ENCODE data around the gene RBFOX2. TPM values are rescaled to one million over a fixed set of nuclear protein-coding genes. Genes with fewer than 3 reads are reported as not detected.

RBFOX2 gene
- total and polyA plus RNA-seq, 2 of the 13 experiments (the other 11 are each of a cell fraction or from before 2014, with no cell fraction given), result 37.3 to 40.4 TPM

DNA sequence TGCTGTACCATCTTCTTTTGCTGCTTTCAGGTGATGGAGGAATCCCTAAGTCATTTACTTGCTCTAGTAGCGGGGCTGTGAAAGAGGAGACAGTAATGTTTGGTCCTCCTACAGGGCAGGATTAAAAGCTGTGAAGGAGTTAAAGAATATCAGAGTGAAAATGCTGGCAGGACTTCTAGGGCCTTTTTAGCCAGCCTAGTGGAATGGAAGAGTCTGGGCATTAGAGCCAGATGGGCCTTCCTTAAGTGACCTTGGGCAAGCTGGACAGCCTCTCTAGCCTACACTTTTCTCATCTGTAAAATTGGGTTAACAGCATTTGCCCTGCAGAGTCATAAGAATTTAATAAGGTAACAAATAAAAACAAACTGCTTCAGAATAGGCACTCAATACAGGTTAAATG is 114.7 kb downstream of the RBFOX2 start (continued):
- TF ChIP-seq ZNF691 (CRISPR knock-in tag; IDR thresholded peaks at IDR 0.05; ENCODE audit: borderline replicate concordance, low read depth) (no peak), RFXAP (CRISPR knock-in tag; IDR thresholded peaks at IDR 0.05; ENCODE audit: borderline replicate concordance) (no peak), ZNF616 (CRISPR knock-in tag; IDR thresholded peaks at IDR 0.05; ENCODE audit: low read depth) (no peak)

- no peak for FAIRE-seq
- Histone ChIP-seq H3K9me3 (ENCODE audit: low read length) (no peaks in the 10 kb centered on the region), H3K27ac (ENCODE audit: extremely low read length, insufficient read depth, low read length) (no peak overlapping the region), H2AFZ (ENCODE audit: low read length) (no peak overlapping the region), H3K4me2 (ENCODE audit: low read depth, low read length) (no peak overlapping the region), H3K79me2 (ENCODE audit: insufficient read depth, low read length) (peaks cover 32% of the 10 kb centered on the region), H3K27me3 (ENCODE audit: control insufficient read depth in 1 of 2, insufficient read depth in 2 of 2, low read length in 2 of 2) (no peaks in the 10 kb centered on the region), H3K36me3 (replicated peaks in 1 of 2; ENCODE audit: control insufficient read depth in 1 of 2, insufficient read depth in 2 of 2, low read length in 2 of 2) (no peaks in the 10 kb centered on the region), H3K4me1 (ENCODE audit: insufficient read depth, low read length) (peaks cover 38% of the 10 kb centered on the region), H3K4me3 (replicated peaks in 1 of 3; ENCODE audit: insufficient read depth in 1 of 3, low read depth in 2 of 3, low read length in 3 of 3) (no peak overlapping the region), H3K9ac (ENCODE audit: insufficient read depth, low read depth, low read length) (no peak overlapping the region), H4K20me1 (ENCODE audit: insufficient read depth, low read length) (no peaks in the 10 kb centered on the region)
- no peak for ATAC-seq
- WGBS (ENCODE audit: low lambda C conversion rate), result 85% methylated on average over 1 of the region's 1 CpG
- intact Hi-C loops (cut with micrococcal nuclease; ENCODE audit: unreplicated experiment) (no loop called here), in situ Hi-C loops (cut with HindIII; ENCODE audit: extremely low pct_ligation_motif_present, low pct_unique_long_range_greater_than_20kb) (no loop called here)
- DNase-seq (ENCODE audit: low spot score), result no peak
- BruUV-seq (replicated peaks), result no TSS peak
- ChIA-PET CTCF (ENCODE audit: low intra/inter-chr PET ratio, low total read pairs) (no interaction called here), POLR2A (no interaction called here)
- TF ChIP-seq HDAC2 (CRISPR knock-in tag; IDR thresholded peaks at IDR 0.05) (no peak), ZNF652 (CRISPR knock-in tag; IDR thresholded peaks at IDR 0.05; ENCODE audit: borderline replicate concordance, low read depth) (peak; percentile 55; the same call in 1 of the 2 replicates), ZHX2 (IDR thresholded peaks at IDR 0.05; ENCODE audit: low read depth) (no peak), ZHX2 (CRISPR knock-in tag; IDR thresholded peaks at IDR 0.05; ENCODE audit: borderline replicate concordance) (no peak)
- TF ChIP-seq, protein P1, sequence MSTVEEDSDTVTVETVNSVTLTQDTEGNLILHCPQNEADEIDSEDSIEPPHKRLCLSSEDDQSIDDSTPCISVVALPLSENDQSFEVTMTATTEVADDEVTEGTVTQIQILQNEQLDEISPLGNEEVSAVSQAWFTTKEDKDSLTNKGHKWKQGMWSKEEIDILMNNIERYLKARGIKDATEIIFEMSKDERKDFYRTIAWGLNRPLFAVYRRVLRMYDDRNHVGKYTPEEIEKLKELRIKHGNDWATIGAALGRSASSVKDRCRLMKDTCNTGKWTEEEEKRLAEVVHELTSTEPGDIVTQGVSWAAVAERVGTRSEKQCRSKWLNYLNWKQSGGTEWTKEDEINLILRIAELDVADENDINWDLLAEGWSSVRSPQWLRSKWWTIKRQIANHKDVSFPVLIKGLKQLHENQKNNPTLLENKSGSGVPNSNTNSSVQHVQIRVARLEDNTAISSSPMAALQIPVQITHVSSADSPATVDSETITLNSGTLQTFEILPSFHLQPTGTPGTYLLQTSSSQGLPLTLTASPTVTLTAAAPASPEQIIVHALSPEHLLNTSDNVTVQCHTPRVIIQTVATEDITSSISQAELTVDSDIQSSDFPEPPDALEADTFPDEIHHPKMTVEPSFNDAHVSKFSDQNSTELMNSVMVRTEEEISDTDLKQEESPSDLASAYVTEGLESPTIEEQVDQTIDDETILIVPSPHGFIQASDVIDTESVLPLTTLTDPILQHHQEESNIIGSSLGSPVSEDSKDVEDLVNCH (CRISPR knock-in tag; IDR thresholded peaks at IDR 0.05), result no peak
Measured at GRCh38 chr22:35912658-35913057, 116.0 kb downstream of the RBFOX2 start.
